Non-pigmented ciliary epithelial cell (primary cell): ENCODE data around the gene ARSG.
A peak's percentile ranks its signal among the peaks of the same experiment; 100 is the strongest.

ENCODE experiments used
- DNase-seq: peaks from one replicate; pipeline ENCODE4 v3.0.0-alpha.2; 2010; ENCODE audit warnings: low read depth

The ARSG gene

DNA sequence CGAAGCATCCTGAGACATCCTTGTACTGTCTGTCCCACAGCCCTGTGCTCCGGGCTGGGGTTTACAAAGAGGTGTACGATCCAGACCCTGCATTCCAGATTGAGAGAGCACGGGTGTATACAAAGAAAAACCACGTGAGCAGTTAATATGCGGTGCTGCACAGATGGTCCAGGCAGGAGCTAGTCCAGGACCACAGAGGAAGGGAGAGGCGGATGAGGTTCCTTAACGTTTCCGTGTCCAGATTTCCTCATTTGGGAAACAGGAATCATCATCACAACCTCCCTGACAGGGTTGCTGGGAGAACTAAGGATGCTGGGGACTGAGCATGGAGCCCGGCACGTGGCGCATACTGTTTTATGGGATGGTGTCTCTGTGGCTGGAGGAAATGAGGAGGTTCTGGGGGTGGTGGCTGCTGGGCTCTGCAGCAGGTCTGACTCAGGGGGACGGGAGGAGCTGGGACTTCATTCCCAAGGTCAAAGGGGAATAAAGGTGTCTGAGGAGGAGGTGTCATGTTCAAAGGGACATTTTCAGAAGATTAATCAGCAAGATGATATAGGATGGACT is 139.8 kb downstream of the ARSG start:
- DNase-seq = no peak

DNA sequence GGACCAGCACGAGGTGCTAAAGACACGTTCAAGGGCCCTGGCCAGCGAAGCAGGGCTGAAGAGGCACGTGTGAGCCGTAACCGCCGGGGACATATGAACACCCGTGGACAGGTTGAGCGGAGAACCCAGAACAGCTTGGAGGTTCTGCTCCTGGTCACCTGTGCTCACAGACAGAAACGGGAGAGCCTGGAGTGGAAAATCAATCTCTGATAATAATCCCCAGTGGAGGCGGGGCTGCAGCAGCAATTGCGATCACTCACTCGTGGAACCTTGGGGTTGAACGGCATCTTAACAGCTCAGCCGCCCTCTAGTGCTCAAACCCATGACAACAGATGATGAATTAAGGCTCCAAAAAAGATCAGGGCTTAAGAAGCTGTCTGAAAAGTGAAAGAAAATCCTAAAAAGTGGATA is 140.4 kb downstream of the ARSG start:
- DNase-seq = no peak

DNA sequence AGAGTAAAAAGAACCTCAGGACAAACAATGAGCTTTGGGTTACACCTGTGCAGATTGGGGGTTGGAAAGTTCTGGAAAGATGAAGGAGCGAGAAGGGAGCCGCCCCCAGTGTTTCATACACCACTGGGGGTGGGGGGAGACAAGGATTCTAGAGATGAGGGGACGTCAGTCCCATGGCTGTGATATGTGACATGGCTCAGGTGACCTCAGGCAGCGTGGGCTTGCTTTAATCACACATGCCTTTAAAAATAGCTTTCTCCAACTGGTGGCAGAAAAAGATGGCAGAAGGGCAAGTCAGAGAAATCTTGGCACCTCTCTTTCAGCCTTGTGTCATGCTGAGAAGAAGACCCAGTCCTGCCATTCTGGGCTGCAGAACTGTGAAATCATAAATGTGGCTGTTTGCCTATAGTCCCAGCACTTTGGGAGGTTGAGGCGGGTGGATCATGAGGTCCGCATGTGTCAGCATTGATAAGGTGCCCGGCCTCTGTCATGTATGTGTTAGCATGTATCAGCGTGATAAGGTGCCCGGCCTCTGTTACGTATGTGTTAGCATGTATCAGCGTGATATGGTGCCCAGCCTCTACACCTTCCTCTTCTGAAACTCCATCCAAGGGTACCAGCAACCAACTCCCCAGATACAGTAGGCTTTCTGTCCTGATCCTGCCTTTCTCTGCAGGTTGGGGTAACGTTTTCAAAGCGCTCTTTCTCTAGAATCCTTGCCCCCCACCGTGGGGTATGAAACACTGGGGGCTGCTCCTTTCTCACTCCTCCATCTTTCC is 141.0 kb downstream of the ARSG start:
- DNase-seq = no peak

DNA sequence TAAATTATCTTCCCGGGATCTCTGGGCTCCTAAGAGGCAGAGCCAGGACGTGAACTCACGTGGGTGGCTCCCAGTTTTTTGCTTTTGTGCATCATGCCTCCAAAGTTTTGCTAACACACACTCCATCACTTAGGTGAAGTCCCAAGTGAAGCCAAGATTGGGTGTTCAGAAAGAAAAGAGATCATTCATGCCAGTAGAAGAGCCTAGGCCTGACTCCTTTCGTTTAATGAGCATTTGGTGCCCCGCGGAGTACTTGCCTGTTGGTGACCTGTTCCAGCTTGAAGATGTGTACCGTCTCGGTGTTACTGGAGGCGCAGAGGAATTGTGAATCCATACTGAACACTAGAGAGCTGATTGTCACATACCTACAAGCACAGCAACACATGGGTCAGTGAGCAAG is 141.9 kb downstream of the ARSG start:
- DNase-seq = no peak

DNA sequence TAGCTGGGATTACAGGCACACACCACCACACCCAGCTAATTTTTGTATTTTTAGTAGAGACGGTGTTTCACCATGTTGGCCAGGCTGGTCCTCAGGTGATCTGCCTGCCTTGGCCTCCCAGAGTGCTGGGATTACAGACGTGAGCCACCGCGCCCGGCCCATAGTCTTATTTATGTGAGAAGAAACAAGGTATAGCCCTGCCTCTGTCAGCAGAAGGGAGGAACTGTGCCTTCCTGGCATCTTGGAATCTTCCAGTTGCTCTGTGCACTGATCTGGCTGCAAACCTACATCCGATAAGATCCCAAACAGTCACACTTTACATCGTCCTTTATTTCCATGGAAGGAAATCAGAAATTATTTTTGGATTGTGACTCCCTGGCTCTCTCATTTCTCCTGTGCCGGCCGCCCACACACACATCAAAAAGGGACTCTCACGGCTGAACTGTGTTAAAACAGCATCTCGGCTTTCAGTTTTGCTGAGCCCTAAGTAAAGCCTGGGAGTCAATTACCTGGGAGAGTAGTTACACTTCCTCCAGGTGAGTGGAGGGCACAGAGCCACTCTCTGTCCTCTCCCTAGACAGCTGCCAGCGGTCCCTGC is 142.7 kb downstream of the ARSG start:
- no peak for DNase-seq

DNA sequence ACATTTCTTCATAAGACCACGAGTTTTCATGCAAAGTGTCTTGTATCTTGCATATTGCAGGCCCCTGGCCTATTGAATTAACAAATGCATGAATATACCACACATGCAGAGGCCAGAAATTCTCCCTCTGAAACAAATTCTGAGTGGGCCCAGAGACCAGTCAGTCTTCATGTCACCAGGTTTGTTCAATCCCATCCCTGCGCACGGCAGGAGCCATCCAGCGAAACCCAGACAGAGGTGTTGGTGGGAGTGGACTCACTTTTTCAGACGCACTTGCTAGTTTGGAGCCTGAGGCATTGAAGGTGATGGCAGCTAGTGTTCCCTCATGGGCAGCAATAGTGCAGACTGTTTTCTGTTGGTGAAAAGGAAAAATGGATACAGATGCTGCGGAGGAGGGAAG is 144.1 kb downstream of the ARSG start:
- DNase-seq = no peak

DNA sequence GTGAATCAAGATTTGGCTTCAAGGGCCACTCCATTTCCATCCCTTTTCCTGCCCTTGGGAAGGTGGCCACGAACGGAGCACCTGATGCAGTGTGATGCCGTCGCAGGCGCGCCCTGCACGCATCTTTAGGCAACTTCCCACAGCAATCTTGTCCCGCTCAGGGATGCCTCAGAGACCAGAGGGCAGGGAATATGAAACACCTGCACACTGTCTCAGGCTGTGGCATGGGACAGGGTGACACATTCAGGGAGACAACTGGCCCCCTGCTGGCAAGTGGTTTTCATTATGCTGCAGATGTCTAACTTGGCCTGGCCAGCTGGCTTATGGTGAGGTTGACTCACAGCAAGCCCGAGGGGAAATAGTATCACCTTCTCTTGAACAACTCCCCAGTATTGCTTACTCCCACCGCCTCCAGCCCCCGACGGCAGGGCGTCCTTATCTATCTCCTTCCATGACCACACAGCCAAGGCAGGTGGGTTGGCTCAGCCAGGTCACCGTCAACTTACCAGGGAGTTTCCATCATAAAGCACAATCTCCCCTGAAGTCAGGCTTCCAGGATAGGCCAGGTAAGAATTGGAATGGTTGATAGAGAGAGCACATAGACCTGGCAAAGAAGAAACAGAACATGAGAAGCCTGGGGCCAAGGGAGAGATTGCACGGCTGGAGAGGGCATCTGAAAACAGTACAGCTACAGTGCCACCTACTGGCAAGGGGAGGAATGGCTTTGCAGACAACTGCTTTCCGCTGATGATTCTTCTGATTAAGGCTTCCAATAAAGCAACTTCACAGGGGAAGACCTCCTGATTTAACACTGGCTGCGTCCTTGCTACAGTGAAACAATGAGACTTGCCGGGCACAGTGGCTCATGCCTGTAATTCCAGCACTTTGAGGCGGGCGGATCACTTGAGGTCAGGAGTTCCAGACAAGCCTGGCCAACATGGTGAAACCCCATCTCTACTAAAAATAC is 144.9 kb downstream of the ARSG start:
- DNase-seq = peak; percentile 58

DNA sequence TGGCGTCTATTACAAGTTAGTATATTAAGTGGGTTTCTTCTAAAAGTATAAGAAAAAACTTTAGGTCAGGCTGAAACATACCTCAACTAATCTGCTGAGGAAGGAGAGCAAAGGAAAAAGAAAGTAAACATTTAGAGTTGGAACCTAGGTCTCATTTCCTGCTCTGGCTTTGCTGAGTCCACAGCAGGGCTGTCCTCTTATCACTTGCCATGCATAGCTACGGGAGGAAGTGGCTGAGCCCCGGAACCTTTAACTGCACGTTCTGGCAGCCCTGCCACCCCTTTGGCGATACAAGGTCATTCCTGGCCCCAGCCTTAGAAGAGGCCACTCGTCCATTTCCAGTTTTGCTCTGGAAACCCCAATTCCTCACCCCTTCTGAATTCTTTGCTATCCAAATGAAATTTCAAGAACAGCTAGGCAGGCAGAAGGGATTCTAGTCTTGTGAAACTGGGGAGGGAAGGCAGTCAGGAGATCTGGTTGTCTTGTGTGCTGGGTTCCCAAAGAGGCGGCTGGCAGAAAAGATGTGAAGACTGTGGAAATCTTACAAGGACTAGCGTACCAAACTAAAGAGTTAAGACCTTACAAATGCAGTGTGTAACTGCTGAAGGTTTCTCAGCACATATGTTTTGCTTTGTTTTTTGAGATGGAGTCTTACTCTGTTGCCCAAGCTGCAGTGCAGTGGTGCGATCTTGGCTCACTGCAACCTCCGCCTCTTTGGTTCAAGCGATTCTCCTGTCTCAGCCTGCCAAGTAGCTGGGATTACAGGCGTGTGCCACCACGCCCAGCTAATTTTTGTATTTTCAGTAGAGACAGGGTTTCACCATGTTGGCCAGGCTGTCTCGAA is 146.9 kb downstream of the ARSG start:
- DNase-seq = no peak

DNA sequence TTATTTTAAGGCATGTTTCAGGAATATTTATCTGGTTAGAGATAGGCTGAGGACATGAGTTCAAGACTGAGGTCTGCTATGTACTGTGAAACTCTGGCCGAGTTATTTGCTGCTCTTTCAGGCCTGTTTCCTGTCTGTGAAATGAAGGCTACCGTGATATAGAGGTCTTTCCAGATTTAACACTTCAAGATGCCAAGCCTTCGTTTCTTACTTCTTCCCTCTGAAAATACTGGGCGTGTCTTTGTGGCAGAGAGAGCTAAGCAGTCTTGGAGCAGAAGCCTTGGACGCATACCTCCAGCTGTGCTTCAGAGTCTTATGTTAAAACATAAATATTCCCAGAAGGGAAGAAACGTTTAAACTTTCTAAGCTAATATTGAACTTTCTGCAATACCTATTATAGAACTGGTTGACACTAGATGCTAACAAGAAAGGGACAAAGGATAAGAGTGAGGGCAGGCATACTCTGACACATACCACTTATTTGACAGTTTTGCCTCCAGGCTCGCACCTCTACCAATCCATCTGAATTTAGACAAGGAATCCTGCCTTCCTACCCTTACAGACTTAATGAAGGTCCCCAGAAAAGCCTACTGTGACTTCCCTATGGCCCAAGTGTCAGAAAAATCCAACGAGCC is 148.5 kb downstream of the ARSG start:
- DNase-seq = no peak

DNA sequence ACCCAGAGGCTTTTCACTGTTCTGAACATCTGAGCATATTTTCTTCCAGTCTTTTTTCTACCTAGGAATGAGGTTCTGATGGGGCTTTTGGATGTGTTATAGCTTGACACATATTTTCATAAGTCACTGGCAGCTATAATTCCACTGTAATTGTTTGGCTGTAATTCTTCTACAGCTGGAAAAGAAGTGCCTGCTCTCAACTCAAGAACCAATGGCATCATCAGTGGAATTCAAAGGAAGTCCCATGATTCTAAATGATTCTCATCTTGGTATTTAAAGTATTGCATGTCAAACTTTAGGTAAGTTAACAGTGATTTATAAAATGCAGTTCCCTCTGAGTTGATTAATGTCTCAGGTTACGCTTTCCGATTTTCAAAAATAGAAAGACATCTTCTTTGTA is 149.2 kb downstream of the ARSG start:
- DNase-seq = no peak

DNA sequence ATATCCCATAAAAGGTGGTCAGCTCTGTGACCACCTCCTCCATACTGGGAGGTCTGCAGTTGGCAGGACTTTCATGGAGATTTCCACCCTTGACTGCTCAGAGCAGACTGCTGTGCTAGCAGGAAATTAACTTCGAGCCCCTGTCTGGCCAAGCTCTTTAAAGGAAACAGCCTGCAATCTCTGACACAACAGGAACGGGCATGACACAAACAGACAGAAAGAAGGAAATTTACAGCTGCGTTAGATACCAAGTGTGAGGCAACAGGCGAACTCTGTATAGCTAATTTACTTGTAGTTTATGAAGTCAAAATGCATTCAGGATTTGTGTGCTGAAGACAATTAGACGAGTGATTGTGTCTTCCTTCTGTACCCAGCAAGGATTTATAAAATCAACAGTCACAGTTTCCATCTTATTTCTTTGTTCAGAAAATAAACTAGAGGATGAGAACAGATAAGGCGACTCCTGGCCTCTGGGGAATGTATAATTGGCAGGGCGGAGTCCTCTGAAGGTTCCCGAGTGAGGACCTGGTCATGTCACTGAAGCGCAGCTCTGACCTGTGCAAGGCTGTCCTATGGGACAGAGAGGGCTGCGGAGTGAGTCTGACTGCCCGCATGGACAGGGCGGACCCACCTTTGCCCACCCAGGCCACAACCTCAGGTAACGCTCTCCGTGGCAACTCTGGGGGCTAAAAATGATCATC is 149.9 kb downstream of the ARSG start:
- no peak for DNase-seq

DNA sequence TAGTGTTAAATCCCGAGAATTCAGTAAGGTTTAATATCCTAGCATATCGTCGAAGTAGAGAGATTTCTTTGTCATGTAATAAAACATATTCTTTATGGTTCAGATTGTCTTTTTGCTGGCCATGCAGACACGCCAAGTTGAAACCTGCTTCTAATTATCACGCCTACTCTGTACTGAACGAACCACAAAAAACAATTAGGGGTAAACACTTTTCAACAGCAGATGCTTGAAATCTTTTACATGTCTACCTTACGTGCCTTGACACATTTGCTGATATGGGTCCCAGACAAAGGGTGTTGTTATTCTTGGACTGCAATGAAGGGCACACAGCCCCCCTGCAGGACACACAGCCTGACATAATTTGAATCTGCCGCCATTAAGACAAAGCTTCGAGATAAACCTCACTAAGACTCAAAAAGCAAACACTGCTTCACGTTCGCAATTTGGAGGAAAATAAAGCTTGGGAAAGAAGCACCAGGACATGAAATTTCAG is 152.7 kb downstream of the ARSG start:
- no peak for DNase-seq

DNA sequence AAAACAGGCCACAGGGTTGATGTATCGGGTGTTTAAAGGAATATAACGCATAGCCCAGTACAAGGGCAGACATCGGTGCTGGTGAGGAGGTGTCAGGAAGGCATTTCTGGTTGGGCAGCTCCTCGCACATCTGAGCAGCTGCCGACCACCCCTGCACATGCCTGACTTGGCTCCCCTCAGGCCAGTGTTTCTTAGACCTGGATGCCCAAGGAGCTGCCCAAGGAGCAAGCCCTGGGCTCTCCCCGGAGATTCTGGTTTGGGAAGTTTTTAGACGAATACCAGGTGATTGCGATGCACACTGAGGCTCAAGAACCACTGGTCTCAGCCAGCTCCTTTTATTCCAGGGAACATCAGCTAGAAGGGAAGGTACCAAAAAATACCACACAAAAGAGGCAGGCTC is 154.4 kb downstream of the ARSG start:
- no peak for DNase-seq

DNA sequence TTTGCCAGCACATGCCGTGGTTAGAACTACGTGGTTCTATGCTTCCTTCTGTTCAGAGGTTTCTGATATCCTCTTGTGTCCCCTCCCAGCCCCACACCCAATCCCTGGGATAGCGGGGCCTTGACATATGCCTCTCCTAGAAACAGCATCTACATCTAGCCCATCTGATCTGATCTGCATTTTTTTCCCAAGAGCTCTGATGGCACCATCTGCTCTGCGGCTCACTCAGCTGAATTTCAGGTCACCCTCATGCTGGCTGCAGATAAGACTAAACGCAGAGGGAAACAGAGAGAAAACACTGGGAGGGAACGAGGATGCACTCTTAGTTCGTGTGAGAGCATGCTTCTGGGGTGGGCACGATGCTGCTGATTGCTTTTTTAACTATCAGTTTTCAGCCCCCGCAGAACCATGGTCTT is 155.3 kb downstream of the ARSG start:
- no peak for DNase-seq

DNA sequence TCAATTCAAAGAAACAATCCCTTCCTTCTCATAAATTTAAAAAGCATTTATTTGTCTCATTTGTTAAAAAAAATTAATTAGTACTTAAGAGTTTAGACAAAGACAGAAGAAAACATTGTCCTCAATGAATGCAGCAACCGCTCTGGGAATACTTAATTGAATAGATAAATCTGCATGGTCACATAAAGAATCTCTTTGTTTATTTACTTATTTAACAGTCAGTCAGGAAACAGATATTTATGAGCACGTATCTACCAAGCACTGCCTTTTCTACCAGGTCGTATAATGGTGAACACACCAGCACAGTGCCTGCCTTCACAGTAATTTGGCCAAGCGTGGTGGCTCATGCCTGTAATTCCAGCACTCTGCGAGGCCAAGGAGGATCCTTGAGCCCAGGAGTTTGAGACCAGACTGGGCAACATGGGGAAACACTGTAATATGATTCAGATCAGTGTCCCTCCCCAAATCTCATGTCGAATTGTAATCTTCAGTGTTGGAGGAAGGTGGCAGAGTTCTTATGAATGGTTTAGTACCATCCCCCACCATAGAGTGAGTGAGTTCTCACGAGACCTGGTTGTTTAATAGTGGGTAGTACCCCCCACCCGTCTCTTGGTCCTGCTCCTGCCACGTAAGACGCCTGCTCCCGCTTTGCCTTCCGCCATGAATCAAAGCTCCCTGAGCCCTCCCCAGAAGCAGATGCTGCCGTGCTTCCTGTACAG is 157.9 kb downstream of the ARSG start:
- no peak for DNase-seq

DNA sequence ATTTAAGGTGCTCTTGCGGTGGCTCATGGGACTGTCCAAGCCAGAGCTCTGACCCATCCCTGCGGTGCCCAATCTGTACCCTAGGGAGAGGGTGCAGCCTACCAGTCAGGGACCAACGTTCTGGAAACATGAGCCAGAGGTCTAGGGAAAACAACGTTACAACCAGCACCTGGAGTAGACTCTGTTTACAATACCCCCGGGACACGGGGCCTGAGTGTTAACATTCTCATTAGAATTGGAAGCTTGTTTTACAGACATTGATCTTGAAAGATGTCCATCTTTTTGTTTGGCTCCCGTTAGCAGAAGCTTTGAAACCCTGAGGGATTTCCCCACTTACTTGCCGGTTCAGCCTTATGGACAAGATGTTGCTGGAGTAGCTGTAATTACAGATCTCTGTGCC is 159.1 kb downstream of the ARSG start:
- no peak for DNase-seq

DNA sequence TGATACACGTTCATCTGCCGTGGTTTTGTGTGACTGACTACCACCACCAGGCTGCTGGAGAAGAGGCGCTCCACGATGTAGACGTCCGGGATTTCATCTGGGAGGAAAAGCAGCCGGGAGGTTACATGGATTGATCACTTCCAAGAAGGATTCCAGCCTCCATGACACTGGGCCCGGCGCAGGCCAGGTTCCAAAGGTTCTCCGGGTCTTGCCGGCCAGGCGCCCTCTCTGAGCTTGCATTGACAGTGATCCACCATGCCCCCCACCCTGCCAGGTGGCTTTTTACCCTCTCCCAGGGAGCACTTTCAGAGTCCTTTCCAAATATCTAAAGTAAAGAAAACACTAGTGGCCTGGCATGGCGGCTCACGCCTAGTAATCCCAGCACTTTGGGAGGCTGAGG is 159.5 kb downstream of the ARSG start:
- no peak for DNase-seq

DNA sequence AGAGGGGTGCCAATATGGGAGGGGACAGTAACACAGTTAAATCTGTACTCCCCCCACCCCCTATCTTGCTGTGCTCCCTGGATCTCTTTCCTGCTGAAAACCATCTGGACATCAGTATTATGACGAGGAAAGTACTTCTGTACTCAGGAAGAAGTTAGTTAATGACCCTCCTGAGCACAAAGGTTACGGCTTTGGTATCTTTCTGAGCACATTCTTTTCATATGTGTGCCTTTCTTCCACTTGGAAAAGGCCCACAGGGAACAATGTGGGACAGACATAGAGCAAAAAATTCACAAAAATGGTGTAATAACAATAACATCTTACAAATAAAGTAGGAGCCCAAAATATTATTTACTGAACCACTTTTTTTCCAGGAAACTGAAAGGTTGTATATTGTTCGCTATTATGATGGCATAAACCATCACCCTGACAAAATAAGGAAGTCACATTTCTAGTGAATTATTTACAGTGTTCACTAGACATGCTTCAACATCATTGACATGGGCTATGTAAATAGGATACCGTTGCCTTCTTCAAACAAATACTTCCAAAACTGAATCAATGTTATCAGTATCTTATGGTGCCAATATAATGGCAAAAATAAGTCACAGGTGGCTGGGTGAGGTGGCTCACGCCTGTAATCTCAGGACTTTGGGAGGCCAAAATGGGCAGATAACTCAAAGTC is 160.5 kb downstream of the ARSG start:
- DNase-seq = no peak

DNA sequence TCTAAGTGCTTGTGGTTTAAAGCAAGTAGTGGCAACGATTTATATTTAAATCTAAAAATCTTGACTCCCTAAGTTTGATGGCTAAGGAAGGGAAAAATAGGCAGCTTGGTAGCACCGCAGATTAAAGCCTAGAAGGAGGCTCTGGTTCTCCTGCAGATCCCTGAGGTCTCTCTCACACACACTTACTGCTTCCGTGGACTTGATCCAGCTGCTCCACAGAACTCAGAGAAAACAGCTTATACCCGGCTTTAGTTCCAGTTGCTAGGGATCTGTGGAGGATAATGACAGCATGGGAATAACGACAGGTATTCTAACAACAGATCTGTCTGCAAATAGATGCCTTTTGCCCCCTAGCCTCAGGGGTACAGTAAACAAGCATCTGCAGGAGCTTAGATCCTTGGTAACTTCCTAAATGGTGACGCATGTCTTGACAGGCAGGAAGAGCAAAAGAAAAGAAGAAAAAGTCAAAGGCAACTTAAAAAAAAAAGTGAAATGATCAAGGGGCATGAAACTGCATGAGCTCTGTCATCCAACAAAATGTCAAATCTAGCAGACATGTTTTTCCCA is 161.5 kb downstream of the ARSG start:
- DNase-seq = no peak
